ENCODE data around the gene IGFBP4. TPM values are rescaled to one million over a fixed set of nuclear protein-coding genes. Genes with fewer than 3 reads are reported as not detected.

Gene IGFBP4
- total and polyA plus RNA-seq, 2 of the 13 experiments (the other 11 are each of a cell fraction or from before 2014, with no cell fraction given): 4.1 to 49.0 TPM

- TF ChIP-seq SOX13 (IDR thresholded peaks at IDR 0.05): no peak
- TF ChIP-seq SOX13 (CRISPR knock-in tag; conservative IDR thresholded peaks at IDR 0.05 in 1 of 2, IDR thresholded peaks at IDR 0.05 in 1 of 2): no peak
- no peak for TF ChIP-seq ATF5 (CRISPR knock-in tag; IDR thresholded peaks at IDR 0.05; ENCODE audit: low read depth)
- TF ChIP-seq DZIP1 (CRISPR knock-in tag; IDR thresholded peaks at IDR 0.05): no peak
- no peak for TF ChIP-seq TBX2 (CRISPR knock-in tag; IDR thresholded peaks at IDR 0.05; ENCODE audit: borderline replicate concordance)
- no peak for TF ChIP-seq AGO2 (optimal IDR thresholded peaks at IDR 0.05; ENCODE audit: low read depth, low read length)
- no peak; the same call in 1 of the 2 replicates for TF ChIP-seq TIGD3 (CRISPR knock-in tag; IDR thresholded peaks at IDR 0.05; ENCODE audit: borderline replicate concordance)
- TF ChIP-seq MNT (IDR thresholded peaks at IDR 0.05): no peak
- no peak for TF ChIP-seq MEIS1 (CRISPR knock-in tag; IDR thresholded peaks at IDR 0.05; ENCODE audit: borderline replicate concordance)
- TF ChIP-seq, protein P1, sequence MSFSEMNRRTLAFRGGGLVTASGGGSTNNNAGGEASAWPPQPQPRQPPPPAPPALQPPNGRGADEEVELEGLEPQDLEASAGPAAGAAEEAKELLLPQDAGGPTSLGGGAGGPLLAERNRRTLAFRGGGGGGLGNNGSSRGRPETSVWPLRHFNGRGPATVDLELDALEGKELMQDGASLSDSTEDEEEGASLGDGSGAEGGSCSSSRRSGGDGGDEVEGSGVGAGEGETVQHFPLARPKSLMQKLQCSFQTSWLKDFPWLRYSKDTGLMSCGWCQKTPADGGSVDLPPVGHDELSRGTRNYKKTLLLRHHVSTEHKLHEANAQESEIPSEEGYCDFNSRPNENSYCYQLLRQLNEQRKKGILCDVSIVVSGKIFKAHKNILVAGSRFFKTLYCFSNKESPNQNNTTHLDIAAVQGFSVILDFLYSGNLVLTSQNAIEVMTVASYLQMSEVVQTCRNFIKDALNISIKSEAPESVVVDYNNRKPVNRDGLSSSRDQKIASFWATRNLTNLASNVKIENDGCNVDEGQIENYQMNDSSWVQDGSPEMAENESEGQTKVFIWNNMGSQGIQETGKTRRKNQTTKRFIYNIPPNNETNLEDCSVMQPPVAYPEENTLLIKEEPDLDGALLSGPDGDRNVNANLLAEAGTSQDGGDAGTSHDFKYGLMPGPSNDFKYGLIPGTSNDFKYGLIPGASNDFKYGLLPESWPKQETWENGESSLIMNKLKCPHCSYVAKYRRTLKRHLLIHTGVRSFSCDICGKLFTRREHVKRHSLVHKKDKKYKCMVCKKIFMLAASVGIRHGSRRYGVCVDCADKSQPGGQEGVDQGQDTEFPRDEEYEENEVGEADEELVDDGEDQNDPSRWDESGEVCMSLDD (CRISPR knock-in tag; IDR thresholded peaks at IDR 0.05; ENCODE audit: borderline replicate concordance): 0 out of 2 replicates have a peak, but pooled peaks have one; percentile 37
- TF ChIP-seq ZNF589 (CRISPR knock-in tag; conservative IDR thresholded peaks at IDR 0.05): no peak
- TF ChIP-seq CEBPZ (IDR thresholded peaks at IDR 0.05; ENCODE audit: low read length): no peak
- TF ChIP-seq, protein P2, sequence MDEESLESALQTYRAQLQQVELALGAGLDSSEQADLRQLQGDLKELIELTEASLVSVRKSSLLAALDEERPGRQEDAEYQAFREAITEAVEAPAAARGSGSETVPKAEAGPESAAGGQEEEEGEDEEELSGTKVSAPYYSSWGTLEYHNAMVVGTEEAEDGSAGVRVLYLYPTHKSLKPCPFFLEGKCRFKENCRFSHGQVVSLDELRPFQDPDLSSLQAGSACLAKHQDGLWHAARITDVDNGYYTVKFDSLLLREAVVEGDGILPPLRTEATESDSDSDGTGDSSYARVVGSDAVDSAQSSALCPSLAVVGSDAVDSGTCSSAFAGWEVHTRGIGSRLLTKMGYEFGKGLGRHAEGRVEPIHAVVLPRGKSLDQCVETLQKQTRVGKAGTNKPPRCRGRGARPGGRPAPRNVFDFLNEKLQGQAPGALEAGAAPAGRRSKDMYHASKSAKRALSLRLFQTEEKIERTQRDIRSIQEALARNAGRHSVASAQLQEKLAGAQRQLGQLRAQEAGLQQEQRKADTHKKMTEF (CRISPR knock-in tag; IDR thresholded peaks at IDR 0.05): no peak
Observed at GRCh38 chr17:40417258-40417608, 26.0 kb upstream of the IGFBP4 start (continued).

All from HepG2 (cell line).